Activated CD4-positive, alpha-beta T cell treated with anti-CD3 and anti-CD28 coated beads, Interleukin-2, amount 50 U/mL, for 48 hours (primary cell): ENCODE results near the gene GAGE12F.
A peak's percentile ranks its signal among the peaks of the same experiment; 100 is the strongest.
"Not testable (repeated sequence)": the region's sequence is repeated elsewhere in the genome, so short reads cannot be mapped to it uniquely, and the experiment has no call there.

ENCODE experiments used
- DNase-seq, 2 experiments: peaks; one replicate each; pipeline ENCODE4 v3.0.0-alpha.2; 2020

Gene GAGE12F

GRCh38 chrX:49560542-49560941, at the start of gene GAGE12F:
GAGE12F (plus strand) TSS chrX:49560842; CDS start chrX:49561997, 1,155 bp downstream.
- not testable (repeated sequence) for DNase-seq

GRCh38 chrX:49531877-49532276, 28.8 kb upstream of the GAGE12F start, which contains the start of gene GAGE12C:
GAGE12C (plus strand) TSS chrX:49532177; CDS start chrX:49533332, 1,155 bp downstream.
- not testable (repeated sequence) for DNase-seq

- not testable (repeated sequence) for DNase-seq
Observed at GRCh38 chrX:49541433-49541832, 19.2 kb upstream of the GAGE12F start, which contains the start of gene GAGE12D. GAGE12D (plus strand) TSS chrX:49541733; CDS start chrX:49542888, 1,155 bp downstream.

- not testable (repeated sequence) for DNase-seq
Observed at GRCh38 chrX:49550989-49551388, 9.7 kb upstream of the GAGE12F start, which contains the start of gene GAGE12E. GAGE12E (plus strand) TSS chrX:49551289; CDS start chrX:49552444, 1,155 bp downstream.

GRCh38 chrX:49568728-49569127, 8.1 kb downstream of the GAGE12F start:
- DNase-seq = not testable (repeated sequence)

GRCh38 chrX:49569152-49569551, 8.5 kb downstream of the GAGE12F start:
- not testable (repeated sequence) for DNase-seq

GRCh38 chrX:49570100-49570499, 9.5 kb downstream of the GAGE12F start, which contains the start of gene GAGE12G:
GAGE12G (plus strand) TSS chrX:49570400; CDS start chrX:49571555, 1,155 bp downstream.
- not testable (repeated sequence) for DNase-seq

GRCh38 chrX:49579649-49580048, 19.0 kb downstream of the GAGE12F start, which contains the start of gene GAGE12H:
GAGE12H (plus strand) TSS chrX:49579949; CDS start chrX:49581104, 1,155 bp downstream.
- DNase-seq = not testable (repeated sequence)

- not testable (repeated sequence) for DNase-seq
Observed at GRCh38 chrX:49589196-49589595, 28.6 kb downstream of the GAGE12F start, which contains the start of gene GAGE2A. GAGE2A (plus strand) TSS chrX:49589496; CDS start chrX:49590651, 1,155 bp downstream.

GRCh38 chrX:49589769-49590478, 29.3 kb downstream of the GAGE12F start:
- DNase-seq = peak in 1 of 2 experiments; percentile 2

- DNase-seq = not testable (repeated sequence)
Observed at GRCh38 chrX:49590488-49590887, 29.8 kb downstream of the GAGE12F start.

GRCh38 chrX:49598720-49599119, 38.1 kb downstream of the GAGE12F start, which contains the start of gene GAGE1:
GAGE1 (plus strand) TSS chrX:49599020; CDS start chrX:49600175, 1,155 bp downstream.
- not testable (repeated sequence) for DNase-seq

GRCh38 chrX:49610718-49611310, 50.2 kb downstream of the GAGE12F start:
- no peak for DNase-seq
